K562 (cell line): ENCODE data around the gene LRRFIP2.

ENCODE experiments used
- CTCF ChIP-seq, 3 experiments: IDR thresholded peaks in 2 of 3; conservative IDR thresholded peaks in 1 of 3; 2 replicates each; pipeline ENCODE4 v1.5.1; 2011 to 2012; ENCODE audit warnings: low read length in 3 of 3, mild to moderate bottlenecking in 3 of 3, control low read depth in 2 of 3, improper control_type of control experiment in 1 of 3, inconsistent platforms in 1 of 3, low read depth in 1 of 3, mixed read lengths in 1 of 3, moderate library complexity in 1 of 3; ENCODE audit not compliant: insufficient read depth in 2 of 3
- MEF2D ChIP-seq: conservative IDR thresholded peaks from 2 replicates; pipeline ENCODE4 v1.6.1; 2016; ENCODE audit warnings: low read depth, missing genetic modification characterization, missing compliant biosample characterization
- TF ChIP-seq, protein P1 (sequence below): fragments of 150-350 bp; IDR thresholded peaks from 2 replicates; pipeline ENCODE4 v1.6.1; 2014; ENCODE audit warnings: low read depth, mild to moderate bottlenecking, low read length, borderline replicate concordance
- TF ChIP-seq, protein P2 (sequence below): fragments of 450-650 bp; IDR thresholded peaks from 2 replicates; pipeline ENCODE4 v1.6.1; 2017; ENCODE audit warnings: antibody characterized with exemption, mild to moderate bottlenecking

DNA sequence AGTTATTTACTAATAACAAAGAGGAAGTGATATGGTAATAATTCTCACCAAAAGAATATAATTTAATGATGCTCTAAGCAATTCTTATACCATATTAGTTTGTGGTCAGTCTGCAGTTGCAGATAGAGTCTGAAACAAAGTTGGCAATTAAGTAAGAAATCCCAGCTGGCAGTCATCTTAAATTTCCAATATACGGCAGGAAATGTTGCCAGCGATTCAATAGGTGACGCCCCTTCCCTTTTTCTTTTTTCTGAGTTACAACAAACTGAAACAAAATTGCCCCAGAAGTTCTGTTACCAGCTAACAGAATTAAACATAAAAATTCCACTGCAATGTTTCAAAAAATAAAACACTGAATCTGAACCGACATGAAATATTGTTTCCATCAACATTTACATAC, 26.7 kb downstream of the LRRFIP2 start:
- TF ChIP-seq, protein P1, sequence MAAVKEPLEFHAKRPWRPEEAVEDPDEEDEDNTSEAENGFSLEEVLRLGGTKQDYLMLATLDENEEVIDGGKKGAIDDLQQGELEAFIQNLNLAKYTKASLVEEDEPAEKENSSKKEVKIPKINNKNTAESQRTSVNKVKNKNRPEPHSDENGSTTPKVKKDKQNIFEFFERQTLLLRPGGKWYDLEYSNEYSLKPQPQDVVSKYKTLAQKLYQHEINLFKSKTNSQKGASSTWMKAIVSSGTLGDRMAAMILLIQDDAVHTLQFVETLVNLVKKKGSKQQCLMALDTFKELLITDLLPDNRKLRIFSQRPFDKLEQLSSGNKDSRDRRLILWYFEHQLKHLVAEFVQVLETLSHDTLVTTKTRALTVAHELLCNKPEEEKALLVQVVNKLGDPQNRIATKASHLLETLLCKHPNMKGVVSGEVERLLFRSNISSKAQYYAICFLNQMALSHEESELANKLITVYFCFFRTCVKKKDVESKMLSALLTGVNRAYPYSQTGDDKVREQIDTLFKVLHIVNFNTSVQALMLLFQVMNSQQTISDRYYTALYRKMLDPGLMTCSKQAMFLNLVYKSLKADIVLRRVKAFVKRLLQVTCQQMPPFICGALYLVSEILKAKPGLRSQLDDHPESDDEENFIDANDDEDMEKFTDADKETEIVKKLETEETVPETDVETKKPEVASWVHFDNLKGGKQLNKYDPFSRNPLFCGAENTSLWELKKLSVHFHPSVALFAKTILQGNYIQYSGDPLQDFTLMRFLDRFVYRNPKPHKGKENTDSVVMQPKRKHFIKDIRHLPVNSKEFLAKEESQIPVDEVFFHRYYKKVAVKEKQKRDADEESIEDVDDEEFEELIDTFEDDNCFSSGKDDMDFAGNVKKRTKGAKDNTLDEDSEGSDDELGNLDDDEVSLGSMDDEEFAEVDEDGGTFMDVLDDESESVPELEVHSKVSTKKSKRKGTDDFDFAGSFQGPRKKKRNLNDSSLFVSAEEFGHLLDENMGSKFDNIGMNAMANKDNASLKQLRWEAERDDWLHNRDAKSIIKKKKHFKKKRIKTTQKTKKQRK = no peak
- TF ChIP-seq CTCF (IDR thresholded peaks at IDR 0.05 in 2 of 3, conservative IDR thresholded peaks at IDR 0.05 in 1 of 3; ENCODE audit: insufficient read depth in 2 of 3, low read depth in 1 of 3, low read length in 3 of 3) = no peak
- TF ChIP-seq MEF2D (tag) = no peak
- TF ChIP-seq, protein P2, sequence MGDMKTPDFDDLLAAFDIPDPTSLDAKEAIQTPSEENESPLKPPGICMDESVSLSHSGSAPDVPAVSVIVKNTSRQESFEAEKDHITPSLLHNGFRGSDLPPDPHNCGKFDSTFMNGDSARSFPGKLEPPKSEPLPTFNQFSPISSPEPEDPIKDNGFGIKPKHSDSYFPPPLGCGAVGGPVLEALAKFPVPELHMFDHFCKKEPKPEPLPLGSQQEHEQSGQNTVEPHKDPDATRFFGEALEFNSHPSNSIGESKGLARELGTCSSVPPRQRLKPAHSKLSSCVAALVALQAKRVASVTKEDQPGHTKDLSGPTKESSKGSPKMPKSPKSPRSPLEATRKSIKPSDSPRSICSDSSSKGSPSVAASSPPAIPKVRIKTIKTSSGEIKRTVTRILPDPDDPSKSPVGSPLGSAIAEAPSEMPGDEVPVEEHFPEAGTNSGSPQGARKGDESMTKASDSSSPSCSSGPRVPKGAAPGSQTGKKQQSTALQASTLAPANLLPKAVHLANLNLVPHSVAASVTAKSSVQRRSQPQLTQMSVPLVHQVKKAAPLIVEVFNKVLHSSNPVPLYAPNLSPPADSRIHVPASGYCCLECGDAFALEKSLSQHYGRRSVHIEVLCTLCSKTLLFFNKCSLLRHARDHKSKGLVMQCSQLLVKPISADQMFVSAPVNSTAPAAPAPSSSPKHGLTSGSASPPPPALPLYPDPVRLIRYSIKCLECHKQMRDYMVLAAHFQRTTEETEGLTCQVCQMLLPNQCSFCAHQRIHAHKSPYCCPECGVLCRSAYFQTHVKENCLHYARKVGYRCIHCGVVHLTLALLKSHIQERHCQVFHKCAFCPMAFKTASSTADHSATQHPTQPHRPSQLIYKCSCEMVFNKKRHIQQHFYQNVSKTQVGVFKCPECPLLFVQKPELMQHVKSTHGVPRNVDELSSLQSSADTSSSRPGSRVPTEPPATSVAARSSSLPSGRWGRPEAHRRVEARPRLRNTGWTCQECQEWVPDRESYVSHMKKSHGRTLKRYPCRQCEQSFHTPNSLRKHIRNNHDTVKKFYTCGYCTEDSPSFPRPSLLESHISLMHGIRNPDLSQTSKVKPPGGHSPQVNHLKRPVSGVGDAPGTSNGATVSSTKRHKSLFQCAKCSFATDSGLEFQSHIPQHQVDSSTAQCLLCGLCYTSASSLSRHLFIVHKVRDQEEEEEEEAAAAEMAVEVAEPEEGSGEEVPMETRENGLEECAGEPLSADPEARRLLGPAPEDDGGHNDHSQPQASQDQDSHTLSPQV = no peak
